Stimulated activated CD8-positive, alpha-beta memory T cell treated with anti-CD3 and anti-CD28 coated beads, Interleukin-2, amount 100 ng/mL, for 1 hour (primary cell): ENCODE data around the gene NLRX1.
"Not testable (repeated sequence)": the region's sequence is repeated elsewhere in the genome, so short reads cannot be mapped to it uniquely, and the experiment has no call there.

ENCODE experiments used
- DNase-seq, 2 donors: peaks; one replicate each; pipeline ENCODE4 v3.0.0-alpha.2; 2020; ENCODE audit warnings: low read depth in 2 of 2

NLRX1 gene

GRCh38 chr11:119154178-119154577 is 14.3 kb upstream of the NLRX1 start:
- DNase-seq = no peak

GRCh38 chr11:119155733-119156492 is 12.6 kb upstream of the NLRX1 start:
- no peak for DNase-seq

GRCh38 chr11:119156496-119156895 is 12.0 kb upstream of the NLRX1 start:
- no peak for DNase-seq

GRCh38 chr11:119157063-119157462 is 11.5 kb upstream of the NLRX1 start:
- DNase-seq = no peak

GRCh38 chr11:119158467-119158866 is 10.1 kb upstream of the NLRX1 start:
- no peak for DNase-seq

GRCh38 chr11:119160151-119160550 is 8.4 kb upstream of the NLRX1 start:
- no peak for DNase-seq

GRCh38 chr11:119161871-119162270 is 6.7 kb upstream of the NLRX1 start:
- DNase-seq = no peak

GRCh38 chr11:119166368-119167076 is 2.0 kb upstream of the NLRX1 start:
- no peak for DNase-seq

GRCh38 chr11:119167077-119167458 is 1.5 kb upstream of the NLRX1 start:
- not testable (repeated sequence) for DNase-seq

- no peak for DNase-seq
Observed at GRCh38 chr11:119167933-119168332, 592 bp upstream of the NLRX1 start.

- DNase-seq = no peak
Observed at GRCh38 chr11:119169282-119169719, 776 bp downstream of the NLRX1 start.

GRCh38 chr11:119172513-119172912 is 4.0 kb downstream of the NLRX1 start:
- DNase-seq = no peak

- DNase-seq = no peak
Observed at GRCh38 chr11:119173453-119173852, 4.9 kb downstream of the NLRX1 start.

GRCh38 chr11:119175493-119176077 is 7.1 kb downstream of the NLRX1 start:
- DNase-seq = no peak

GRCh38 chr11:119178166-119178680 is 9.7 kb downstream of the NLRX1 start:
- no peak for DNase-seq

- no peak for DNase-seq
Observed at GRCh38 chr11:119179342-119179741, 10.8 kb downstream of the NLRX1 start.

GRCh38 chr11:119179983-119180382 is 11.5 kb downstream of the NLRX1 start:
- DNase-seq = no peak

- DNase-seq = no peak
Observed at GRCh38 chr11:119180729-119181676, 12.5 kb downstream of the NLRX1 start.

GRCh38 chr11:119181677-119182412 is 13.3 kb downstream of the NLRX1 start:
- no peak for DNase-seq

GRCh38 chr11:119184399-119184798 is 15.9 kb downstream of the NLRX1 start:
- not testable (repeated sequence) for DNase-seq
